Calu3 (cell line): Measurements from ENCODE around the gene CHD9. TPM values are rescaled to one million over a fixed set of nuclear protein-coding genes. Genes with fewer than 3 reads are reported as not detected.

Experiments used
- BruUV-seq: library from RNA; stranded (reverse); fragments of 400-500 nt; replicated peaks from 2 replicates; lab custom pipeline; 2021; lab: Mats Ljungman, UMichigan
- CTCF ChIA-PET: fragments of 300-600 bp; sonication (Branson Sonifier 250); formaldehyde crosslinking; loops from one replicate; lab custom pipeline; 2022; ENCODE audit warnings: antibody characterized with exemption; lab: Charles Lee
- DNase-seq: peaks from one replicate; pipeline ENCODE4 v3.0.0; 2022
- H3K27ac Mint-ChIP-seq: one replicate; pipeline ENCODE4 v1.8.0; 2022; ENCODE audit warnings: mixed read lengths; ENCODE audit not compliant: unreplicated experiment
- H3K27me3 Mint-ChIP-seq: one replicate; pipeline ENCODE4 v1.8.0; 2022; ENCODE audit warnings: mixed read lengths; ENCODE audit not compliant: unreplicated experiment
- H3K36me3 Mint-ChIP-seq: one replicate; pipeline ENCODE4 v1.8.0; 2022; ENCODE audit warnings: mild to moderate bottlenecking, moderate library complexity, mixed read lengths; ENCODE audit not compliant: insufficient read depth, unreplicated experiment
- H3K4me1 Mint-ChIP-seq: one replicate; pipeline ENCODE4 v1.8.0; 2022; ENCODE audit warnings: mild to moderate bottlenecking, low read depth, mixed read lengths; ENCODE audit not compliant: unreplicated experiment
- H3K4me3 Mint-ChIP-seq: one replicate; pipeline ENCODE4 v1.8.0; 2022; ENCODE audit warnings: mild to moderate bottlenecking, low read depth, moderate library complexity, mixed read lengths; ENCODE audit not compliant: unreplicated experiment
- H3K9me3 Mint-ChIP-seq: one replicate; pipeline ENCODE4 v1.8.0; 2022; ENCODE audit warnings: low read depth, mixed read lengths; ENCODE audit not compliant: unreplicated experiment
- CTCF ChIP-seq: fragments of 200-600 bp; IDR thresholded peaks from one replicate; pipeline ENCODE4 v1.8.0; 2022; ENCODE audit warnings: antibody characterized with exemption; ENCODE audit not compliant: unreplicated experiment
- intact Hi-C: fragments of 100-400 bp; cut with micrococcal nuclease; formaldehyde crosslinking; loops from one replicate; pipeline ENCODE4 v1.10.0; 2022; ENCODE audit not compliant: unreplicated experiment
- total RNA-seq: library from RNA; stranded (reverse); gene quantifications from 2 replicates; pipeline ENCODE4 v1.2.3, GENCODE V29; 2022

Gene CHD9
- total RNA-seq, 1 experiment from 2014 or later, result 69.5 TPM

DNA sequence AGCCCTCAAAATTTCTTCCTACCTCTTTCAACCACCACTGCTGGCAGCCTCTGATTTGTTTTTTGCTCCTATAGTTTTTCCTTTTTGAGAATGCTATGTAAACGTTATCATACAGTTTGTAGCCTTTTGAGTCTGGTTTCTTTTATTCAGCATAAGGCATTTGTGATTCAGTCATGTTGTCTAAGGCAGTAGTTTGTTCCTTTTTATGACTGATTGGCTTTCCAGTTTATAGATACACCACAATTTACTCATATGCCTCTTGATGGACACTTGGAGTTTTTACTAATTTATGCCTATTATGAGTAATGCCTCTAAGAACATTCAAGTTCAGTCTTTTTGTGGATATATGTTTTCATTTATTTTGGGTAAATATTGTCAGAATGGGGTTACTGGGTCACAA, 136.6 kb downstream of the CHD9 start:
- Mint-ChIP-seq H3K4me3 (no peak overlapping the region), H3K36me3 (no peaks in the 10 kb centered on the region), H3K4me1 (no peaks in the 10 kb centered on the region), H3K27ac (no peak overlapping the region), H3K9me3 (peaks cover 3% of the 10 kb centered on the region), H3K27me3 (no peaks in the 10 kb centered on the region)
- no peak for TF ChIP-seq CTCF
- no TSS peak for BruUV-seq
- no peak for DNase-seq
- intact Hi-C loops, result no loop called here
- CTCF ChIA-PET, result no interaction called here

- intact Hi-C loops, result no loop called here
- no TSS peak for BruUV-seq
- no peak overlapping the region for H3K27ac Mint-ChIP-seq
- TF ChIP-seq CTCF, result no peak
- H3K27me3 Mint-ChIP-seq, result no peaks in the 10 kb centered on the region
- H3K9me3 Mint-ChIP-seq, result peaks cover 3% of the 10 kb centered on the region
- peaks cover 7% of the 10 kb centered on the region for H3K36me3 Mint-ChIP-seq
- CTCF ChIA-PET, result no interaction called here
- DNase-seq, result no peak
- no peak overlapping the region for H3K4me3 Mint-ChIP-seq
- H3K4me1 Mint-ChIP-seq, result no peaks in the 10 kb centered on the region
Measured at GRCh38 chr16:53198933-53199332, 144.1 kb downstream of the CHD9 start.

GRCh38 chr16:53201900-53202299, 147.1 kb downstream of the CHD9 start:
- intact Hi-C loops, result no loop called here
- peaks cover 12% of the 10 kb centered on the region for H3K36me3 Mint-ChIP-seq
- CTCF ChIA-PET, result no interaction called here
- TF ChIP-seq CTCF, result no peak
- DNase-seq, result no peak
- H3K4me1 Mint-ChIP-seq, result no peaks in the 10 kb centered on the region
- H3K9me3 Mint-ChIP-seq, result peaks cover 3% of the 10 kb centered on the region
- no peaks in the 10 kb centered on the region for H3K27me3 Mint-ChIP-seq
- no peak overlapping the region for H3K27ac Mint-ChIP-seq
- no TSS peak for BruUV-seq
- H3K4me3 Mint-ChIP-seq, result no peak overlapping the region

GRCh38 chr16:53202398-53202797, 147.6 kb downstream of the CHD9 start:
- Mint-ChIP-seq H3K27me3 (no peaks in the 10 kb centered on the region), H3K4me1 (no peaks in the 10 kb centered on the region), H3K27ac (no peak overlapping the region), H3K36me3 (peaks cover 12% of the 10 kb centered on the region), H3K4me3 (no peak overlapping the region), H3K9me3 (peaks cover 3% of the 10 kb centered on the region)
- intact Hi-C loops, result no loop called here
- CTCF ChIA-PET, result no interaction called here
- no TSS peak for BruUV-seq
- DNase-seq, result no peak
- TF ChIP-seq CTCF, result no peak
